H9 (cell line): ENCODE measurements around the gene PNPLA1. TPM values are rescaled to one million over a fixed set of nuclear protein-coding genes. Genes with fewer than 3 reads are reported as not detected.

Experiments used
- DNase-seq: peaks from one replicate; pipeline ENCODE4 v3.0.0-alpha.2; 2017
- H2AFZ ChIP-seq: one replicate; pipeline ENCODE4 v1.6.1; 2013; ENCODE audit warnings: mild to moderate bottlenecking, low read length, control low read depth, moderate library complexity
- H2AK5ac ChIP-seq: 2 replicates; pipeline ENCODE4 v1.6.1; 2013; ENCODE audit warnings: low read length, control low read depth, mixed read lengths; ENCODE audit not compliant: insufficient read length
- H2BK120ac ChIP-seq: one replicate; pipeline ENCODE4 v1.6.1; 2013; ENCODE audit warnings: low read depth, mild to moderate bottlenecking, low read length, control low read depth, inconsistent platforms; ENCODE audit not compliant: poor library complexity, severe bottlenecking
- H2BK12ac ChIP-seq: 2 replicates; pipeline ENCODE4 v1.6.1; 2013; ENCODE audit warnings: low read length, control low read depth, mixed read lengths, low read depth; ENCODE audit not compliant: insufficient read length
- H2BK15ac ChIP-seq: 2 replicates; pipeline ENCODE4 v1.6.1; 2013; ENCODE audit warnings: low read depth, low read length, control low read depth
- H2BK20ac ChIP-seq: one replicate; pipeline ENCODE4 v1.6.1; 2013; ENCODE audit warnings: low read depth, mild to moderate bottlenecking, low read length, control low read depth, inconsistent platforms; ENCODE audit not compliant: poor library complexity, severe bottlenecking
- H2BK5ac ChIP-seq: 2 replicates; pipeline ENCODE4 v1.6.1; 2013; ENCODE audit warnings: low read length, control low read depth, mixed read lengths; ENCODE audit not compliant: insufficient read length
- H3K14ac ChIP-seq: 2 replicates; pipeline ENCODE4 v1.6.1; 2013; ENCODE audit warnings: low read length, control low read depth; ENCODE audit not compliant: insufficient read depth
- H3K18ac ChIP-seq: 2 replicates; pipeline ENCODE4 v1.6.1; 2013; ENCODE audit warnings: low read depth, mild to moderate bottlenecking, mixed read lengths, low read length, control low read depth; ENCODE audit not compliant: insufficient read length
- H3K23ac ChIP-seq: 2 replicates; pipeline ENCODE4 v1.6.1; 2013; ENCODE audit warnings: low read length, control low read depth, mixed read lengths, low read depth; ENCODE audit not compliant: insufficient read length
- H3K23me2 ChIP-seq: 2 replicates; pipeline ENCODE4 v1.6.1; 2013; ENCODE audit warnings: low read depth, mild to moderate bottlenecking, mixed read lengths, low read length, control low read depth; ENCODE audit not compliant: insufficient read length, poor library complexity, severe bottlenecking
- H3K27ac ChIP-seq: 2 replicates; pipeline ENCODE4 v1.5.1; 2013; ENCODE audit warnings: low read length, control low read depth, mixed read lengths, low read depth; ENCODE audit not compliant: insufficient read length
- H3K27me3 ChIP-seq: 2 replicates; pipeline ENCODE4 v1.6.1; 2013; ENCODE audit warnings: low read length, control low read depth, inconsistent platforms; ENCODE audit not compliant: insufficient read depth
- H3K4ac ChIP-seq: 2 replicates; pipeline ENCODE4 v1.6.1; 2013; ENCODE audit warnings: low read depth, mild to moderate bottlenecking, control low read depth, inconsistent platforms, low read length, moderate library complexity
- H3K4me1 ChIP-seq: 2 replicates; pipeline ENCODE4 v1.6.1; 2013; ENCODE audit warnings: low read length, control low read depth, inconsistent platforms; ENCODE audit not compliant: insufficient read depth
- H3K4me2 ChIP-seq: 2 replicates; pipeline ENCODE4 v1.6.1; 2013; ENCODE audit warnings: low read length, control low read depth, mixed read lengths; ENCODE audit not compliant: insufficient read length, insufficient read depth
- H3K56ac ChIP-seq: 2 replicates; pipeline ENCODE4 v1.6.1; 2013; ENCODE audit warnings: low read depth, mild to moderate bottlenecking, mixed read lengths, low read length, control low read depth; ENCODE audit not compliant: insufficient read length
- H3K79me1 ChIP-seq: 2 replicates; pipeline ENCODE4 v1.6.1; 2013; ENCODE audit warnings: low read depth, mild to moderate bottlenecking, moderate library complexity, low read length, control low read depth, inconsistent platforms; ENCODE audit not compliant: insufficient read depth, poor library complexity, severe bottlenecking
- H3K79me2 ChIP-seq: 2 replicates; pipeline ENCODE4 v1.6.1; 2013; ENCODE audit warnings: low read length, control low read depth, inconsistent platforms; ENCODE audit not compliant: insufficient read depth
- H3K9ac ChIP-seq: 2 replicates; pipeline ENCODE4 v1.6.1; 2013; ENCODE audit warnings: low read length, control low read depth, mixed read lengths; ENCODE audit not compliant: insufficient read length; ENCODE audit errors: extremely low read depth
- H3K9me3 ChIP-seq: one replicate; pipeline ENCODE4 v1.6.1; 2013; ENCODE audit warnings: low read depth, low read length, inconsistent platforms; ENCODE audit not compliant: control insufficient read depth
- H3T11ph ChIP-seq: one replicate; pipeline ENCODE4 v1.6.1; 2013; ENCODE audit warnings: mild to moderate bottlenecking, low read length, control low read depth, inconsistent platforms
- H4K20me1 ChIP-seq: one replicate; pipeline ENCODE4 v1.6.1; 2013; ENCODE audit not compliant: control insufficient read depth, insufficient read length, insufficient read depth
- H4K5ac ChIP-seq: 2 replicates; pipeline ENCODE4 v1.6.1; 2013; ENCODE audit warnings: low read depth, mild to moderate bottlenecking, mixed read lengths, low read length, control low read depth; ENCODE audit not compliant: insufficient read length
- H4K8ac ChIP-seq: replicated peaks from 2 replicates; pipeline ENCODE4 v1.6.1; 2013; ENCODE audit warnings: low read length, control low read depth, mixed read lengths, low read depth; ENCODE audit not compliant: insufficient read length
- H4K91ac ChIP-seq: 2 replicates; pipeline ENCODE4 v1.6.1; 2013; ENCODE audit warnings: low read depth, mild to moderate bottlenecking, moderate library complexity, mixed read lengths, low read length, control low read depth; ENCODE audit not compliant: insufficient read length
- H3K27ac Mint-ChIP-seq, 3 experiments: 2 replicates in 2 of 3; 3 replicates in 1 of 3; pipeline ENCODE4 v1.8.0; 2020 to 2021; ENCODE audit warnings: mixed read lengths in 3 of 3, mild to moderate bottlenecking in 1 of 3, moderate library complexity in 1 of 3
- H3K27me3 Mint-ChIP-seq: 2 replicates; pipeline ENCODE4 v1.8.0; 2021; ENCODE audit warnings: low read depth, mild to moderate bottlenecking, moderate library complexity, mixed read lengths
- H3K36me3 Mint-ChIP-seq, 3 experiments: 2 replicates in 2 of 3; 3 replicates in 1 of 3; pipeline ENCODE4 v1.8.0; 2020 to 2021; ENCODE audit warnings: low read depth in 3 of 3, mixed read lengths in 3 of 3; ENCODE audit not compliant: insufficient read depth in 1 of 3
- H3K4me1 Mint-ChIP-seq, 2 experiments: 2 replicates each; pipeline ENCODE4 v1.8.0; 2020; ENCODE audit warnings: mixed read lengths in 2 of 2
- H3K4me3 Mint-ChIP-seq, 2 experiments: 2 replicates in 1 of 2; 3 replicates in 1 of 2; pipeline ENCODE4 v1.8.0; 2020 to 2021; ENCODE audit warnings: mild to moderate bottlenecking in 2 of 2, mixed read lengths in 2 of 2, moderate library complexity in 1 of 2
- H3K9me3 Mint-ChIP-seq, 2 experiments: 2 replicates in 1 of 2; 3 replicates in 1 of 2; pipeline ENCODE4 v1.8.0; 2020; ENCODE audit warnings: mild to moderate bottlenecking in 2 of 2, mixed read lengths in 2 of 2, moderate library complexity in 1 of 2
- CTCF ChIP-seq: fragments of 200-600 bp; sonication (generic); conservative IDR thresholded peaks from 3 replicates; pipeline ENCODE4 v1.8.0; 2021; ENCODE audit warnings: antibody characterized with exemption, mild to moderate bottlenecking
- WGBS: extraction: QIAGEN DNeasy Blood & Tissue Kit; methylation state at CpG from one replicate; pipeline ENCODE4 v1.1.7; 2013; ENCODE audit warnings: missing lambda C conversion rate, low lambda C conversion rate, mixed read lengths; ENCODE audit not compliant: insufficient read length; ENCODE audit errors: extremely low coverage; 5-methylcytosine and 5-hydroxymethylcytosine counted together
- total RNA-seq: library from RNA; stranded (reverse); gene quantifications from 2 replicates; pipeline ENCODE4 v1.2.1, GENCODE V29; 2021

Gene PNPLA1
- total RNA-seq, 1 experiment from 2014 or later, result 0.09 TPM

- H3K9ac ChIP-seq, result no peak overlapping the region
- Mint-ChIP-seq H3K27me3 (peaks cover 35% of the 10 kb centered on the region), H3K4me3 (peak overlapping the region; percentile 60 to 65; a peak in 2 of 5 replicates), H3K27ac (no peak overlapping the region; a peak in 1 of 7 replicates), H3K36me3 (no peaks in the 10 kb centered on the region), H3K9me3 (no peaks in the 10 kb centered on the region; a peak in 1 of 5 replicates), H3K4me1 (peaks cover 8% of the 10 kb centered on the region in 2 experiments)
- H3K4me2 ChIP-seq, result peak overlapping the region; percentile 56
- no peak overlapping the region for H3K4ac ChIP-seq
- no peak overlapping the region for H4K8ac ChIP-seq
- no peak overlapping the region for H2BK20ac ChIP-seq
- H2BK120ac ChIP-seq, result no peak overlapping the region
- no peaks in the 10 kb centered on the region for H3K79me2 ChIP-seq
- peaks cover 4% of the 10 kb centered on the region for H3K23me2 ChIP-seq
- H2BK15ac ChIP-seq, result no peak overlapping the region
- no peaks in the 10 kb centered on the region for H3K4me1 ChIP-seq
- H3K23ac ChIP-seq, result no peak overlapping the region
- no peak overlapping the region for H3T11ph ChIP-seq
- no peak overlapping the region for H3K27ac ChIP-seq
- no peak overlapping the region for H4K5ac ChIP-seq
- H2BK12ac ChIP-seq, result no peak overlapping the region
- no peak overlapping the region for H2AK5ac ChIP-seq
- no peak overlapping the region for H3K14ac ChIP-seq
- no peaks in the 10 kb centered on the region for H3K9me3 ChIP-seq
- H4K91ac ChIP-seq, result no peak overlapping the region
- DNase-seq, result no peak
- no peak overlapping the region for H2AFZ ChIP-seq
- H3K79me1 ChIP-seq, result no peaks in the 10 kb centered on the region
- TF ChIP-seq CTCF, result no peak
- no peaks in the 10 kb centered on the region for H3K27me3 ChIP-seq
- no peak overlapping the region for H2BK5ac ChIP-seq
- H3K18ac ChIP-seq, result no peak overlapping the region
- H3K56ac ChIP-seq, result no peak overlapping the region
- WGBS, result no CpG with 5 or more reads among the region's 12 CpGs
- H4K20me1 ChIP-seq, result no peaks in the 10 kb centered on the region
Observed at GRCh38 chr6:36340306-36340617, 70.4 kb downstream of the PNPLA1 start.
